Endometrium (tissue), 2 donors: Measurements from ENCODE around the gene SLC12A8.

ENCODE experiments used
- FAIRE-seq: peaks from 2 replicates; lab custom pipeline; 2012; peaks lifted over from hg19 to GRCh38; lab: Jason Lieb, UNC
- donor health status: control.
- donor health status: control.

SLC12A8 gene

GRCh38 chr3:125213946-125214542 lies 1.5 kb upstream of the SLC12A8 start:
- FAIRE-seq, result no peak

- FAIRE-seq, result no peak
These were observed 812 bp upstream of the SLC12A8 start for GRCh38 chr3:125213364-125213755.

- no peak for FAIRE-seq
These were observed 448 bp downstream of the SLC12A8 start for GRCh38 chr3:125212091-125212508.

GRCh38 chr3:125211523-125212090 lies 941 bp downstream of the SLC12A8 start:
- FAIRE-seq, result no peak

- FAIRE-seq, result no peak
These were observed 4.5 kb downstream of the SLC12A8 start for GRCh38 chr3:125207949-125208568.

GRCh38 chr3:125207507-125207906 lies 5.0 kb downstream of the SLC12A8 start:
- no peak for FAIRE-seq

- FAIRE-seq, result no peak
These were observed 5.6 kb downstream of the SLC12A8 start for GRCh38 chr3:125206934-125207333.

GRCh38 chr3:125203731-125204130 lies 8.8 kb downstream of the SLC12A8 start:
- no peak for FAIRE-seq

GRCh38 chr3:125202197-125202596 lies 10.4 kb downstream of the SLC12A8 start:
- FAIRE-seq, result no peak

- no peak for FAIRE-seq
These were observed 11.8 kb downstream of the SLC12A8 start for GRCh38 chr3:125200731-125201139.

GRCh38 chr3:125194849-125195601 lies 17.5 kb downstream of the SLC12A8 start:
- no peak for FAIRE-seq

GRCh38 chr3:125194061-125194848 lies 18.3 kb downstream of the SLC12A8 start:
- FAIRE-seq, result no peak

GRCh38 chr3:125192190-125193035 lies 20.1 kb downstream of the SLC12A8 start:
- FAIRE-seq, result no peak

- FAIRE-seq, result no peak
These were observed 20.8 kb downstream of the SLC12A8 start for GRCh38 chr3:125191730-125192129.

- no peak for FAIRE-seq
These were observed 21.3 kb downstream of the SLC12A8 start for GRCh38 chr3:125191256-125191655.

- FAIRE-seq, result no peak
These were observed 21.8 kb downstream of the SLC12A8 start for GRCh38 chr3:125190786-125191185.

GRCh38 chr3:125189378-125190165 lies 23.0 kb downstream of the SLC12A8 start:
- FAIRE-seq, result no peak

GRCh38 chr3:125188955-125189354 lies 23.6 kb downstream of the SLC12A8 start:
- FAIRE-seq, result no peak

GRCh38 chr3:125187599-125187910 lies 25.0 kb downstream of the SLC12A8 start:
- FAIRE-seq, result no peak

GRCh38 chr3:125186800-125187598 lies 25.5 kb downstream of the SLC12A8 start:
- no peak for FAIRE-seq
